K562 (cell line): Measurements from ENCODE around the gene SLC35F4.
"Not testable (repeated sequence)": the region's sequence is repeated elsewhere in the genome, so short reads cannot be mapped to it uniquely, and the experiment has no call there.

Source experiments
- BHLHE40 ChIP-seq: IDR thresholded peaks from 2 replicates; pipeline ENCODE4 v1.6.1; 2011; ENCODE audit warnings: low read length, improper control_type of control experiment
- CBX3 ChIP-seq, 2 experiments: IDR thresholded peaks; 1 replicate in 1 of 2; 2 replicates in 1 of 2; pipeline ENCODE4 v1.6.1; 2012; ENCODE audit warnings: inconsistent platforms in 2 of 2, low read length in 2 of 2, borderline replicate concordance in 1 of 2, control low read depth in 1 of 2
- CTCF ChIP-seq, 3 experiments: IDR thresholded peaks in 2 of 3; conservative IDR thresholded peaks in 1 of 3; 2 replicates each; pipeline ENCODE4 v1.5.1; 2011 to 2012; ENCODE audit warnings: low read length in 3 of 3, mild to moderate bottlenecking in 3 of 3, control low read depth in 2 of 3, improper control_type of control experiment in 1 of 3, inconsistent platforms in 1 of 3, low read depth in 1 of 3, mixed read lengths in 1 of 3, moderate library complexity in 1 of 3; ENCODE audit not compliant: insufficient read depth in 2 of 3
- EP300 ChIP-seq: IDR thresholded peaks from 2 replicates; pipeline ENCODE4 v1.6.1; 2012; ENCODE audit warnings: low read length, improper control_type of control experiment
- GATAD2A ChIP-seq: fragments of 450-650 bp; IDR thresholded peaks from 2 replicates; pipeline ENCODE4 v1.6.1; 2017
- HDAC8 ChIP-seq: fragments of 450-650 bp; IDR thresholded peaks from 2 replicates; pipeline ENCODE4 v1.6.1; 2016; ENCODE audit warnings: mild to moderate bottlenecking, missing genetic modification characterization, moderate library complexity, missing compliant biosample characterization
- KLF16 ChIP-seq: IDR thresholded peaks from 2 replicates; pipeline ENCODE4 v1.6.1; 2016; ENCODE audit warnings: antibody characterized with exemption
- MAZ ChIP-seq, 2 experiments: fragments of 450-650 bp in 1 of 2; sonication (generic) in 1 of 2; formaldehyde crosslinking; IDR thresholded peaks in 1 of 2; conservative IDR thresholded peaks in 1 of 2; 2 replicates each; pipeline versions ENCODE4 v1.4.0 to v1.5.0; 2020; ENCODE audit warnings: mild to moderate bottlenecking in 1 of 2, missing genetic modification reagents in 1 of 2
- NR3C1 ChIP-seq: sonication (generic); formaldehyde crosslinking; IDR thresholded peaks from 2 replicates; pipeline ENCODE4 v1.8.1; 2022; ENCODE audit warnings: missing genetic modification reagents
- PBX2 ChIP-seq, 2 experiments: IDR thresholded peaks in 1 of 2; conservative IDR thresholded peaks in 1 of 2; 2 replicates each; pipeline ENCODE4 v1.6.1; 2016; ENCODE audit warnings: low read depth in 2 of 2, mild to moderate bottlenecking in 1 of 2, missing compliant biosample characterization in 1 of 2, missing genetic modification characterization in 1 of 2, moderate library complexity in 1 of 2
- POLR2AphosphoS5 ChIP-seq: IDR thresholded peaks from 2 replicates; pipeline ENCODE4 v1.6.1; 2011; ENCODE audit warnings: mild to moderate bottlenecking, low read depth, low read length, moderate library complexity; ENCODE audit not compliant: control insufficient read depth, insufficient read depth
- SREBF2 ChIP-seq: sonication (generic); formaldehyde crosslinking; IDR thresholded peaks from 2 replicates; pipeline ENCODE4 v1.4.0; 2020; ENCODE audit warnings: mild to moderate bottlenecking, missing genetic modification reagents
- ZSCAN29 ChIP-seq: fragments of 450-650 bp; IDR thresholded peaks from 2 replicates; pipeline ENCODE4 v1.6.1; 2017
- TF ChIP-seq, protein P1 (sequence below): fragments of 450-650 bp; IDR thresholded peaks from 2 replicates; pipeline ENCODE4 v1.6.1; 2016; ENCODE audit warnings: borderline replicate concordance

- TF ChIP-seq KLF16; CTCF (IDR thresholded peaks at IDR 0.05 in 2 of 3, conservative IDR thresholded peaks at IDR 0.05 in 1 of 3; ENCODE audit: insufficient read depth in 2 of 3, low read depth in 1 of 3, low read length in 3 of 3); GATAD2A; CBX3 (IDR thresholded peaks at IDR 0.05; ENCODE audit: borderline replicate concordance in 1 of 2, low read length in 2 of 2); ZSCAN29; POLR2AphosphoS5; PBX2 (CRISPR knock-in tag; IDR thresholded peaks at IDR 0.05; ENCODE audit: low read depth); PBX2 (tag; conservative IDR thresholded peaks at IDR 0.05; ENCODE audit: low read depth); BHLHE40; EP300; MAZ (CRISPR knock-in tag; conservative IDR thresholded peaks at IDR 0.05 in 1 of 2, IDR thresholded peaks at IDR 0.05 in 1 of 2); NR3C1 (CRISPR knock-in tag); HDAC8 (tag); SREBF2 (CRISPR knock-in tag): not testable (repeated sequence)
- TF ChIP-seq, protein P1, sequence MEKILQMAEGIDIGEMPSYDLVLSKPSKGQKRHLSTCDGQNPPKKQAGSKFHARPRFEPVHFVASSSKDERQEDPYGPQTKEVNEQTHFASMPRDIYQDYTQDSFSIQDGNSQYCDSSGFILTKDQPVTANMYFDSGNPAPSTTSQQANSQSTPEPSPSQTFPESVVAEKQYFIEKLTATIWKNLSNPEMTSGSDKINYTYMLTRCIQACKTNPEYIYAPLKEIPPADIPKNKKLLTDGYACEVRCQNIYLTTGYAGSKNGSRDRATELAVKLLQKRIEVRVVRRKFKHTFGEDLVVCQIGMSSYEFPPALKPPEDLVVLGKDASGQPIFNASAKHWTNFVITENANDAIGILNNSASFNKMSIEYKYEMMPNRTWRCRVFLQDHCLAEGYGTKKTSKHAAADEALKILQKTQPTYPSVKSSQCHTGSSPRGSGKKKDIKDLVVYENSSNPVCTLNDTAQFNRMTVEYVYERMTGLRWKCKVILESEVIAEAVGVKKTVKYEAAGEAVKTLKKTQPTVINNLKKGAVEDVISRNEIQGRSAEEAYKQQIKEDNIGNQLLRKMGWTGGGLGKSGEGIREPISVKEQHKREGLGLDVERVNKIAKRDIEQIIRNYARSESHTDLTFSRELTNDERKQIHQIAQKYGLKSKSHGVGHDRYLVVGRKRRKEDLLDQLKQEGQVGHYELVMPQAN, result not testable (repeated sequence)
Observed at GRCh38 chr14:57855666-57856065, 10.2 kb downstream of the SLC35F4 start.
